Trophoblast cell (in vitro differentiated cells and primary cell): ENCODE results near the gene KLHL41.

Source experiments
- DNase-seq, 2 donors: peaks; one replicate each; pipeline ENCODE4 v3.0.0-alpha.2; 2016
- H2AFZ ChIP-seq: 2 replicates; pipeline ENCODE4 v1.6.1; 2013; ENCODE audit warnings: low read length, moderate library complexity, mild to moderate bottlenecking; ENCODE audit not compliant: insufficient read depth, poor library complexity
- H2AK5ac ChIP-seq: 2 replicates; pipeline ENCODE4 v1.6.1; 2013; ENCODE audit warnings: mild to moderate bottlenecking, low read length
- H2BK120ac ChIP-seq: 2 replicates; pipeline ENCODE4 v1.6.1; 2013; ENCODE audit warnings: low read length, mild to moderate bottlenecking, moderate library complexity; ENCODE audit not compliant: insufficient read depth, poor library complexity
- H2BK12ac ChIP-seq: 2 replicates; pipeline ENCODE4 v1.6.1; 2013; ENCODE audit warnings: mild to moderate bottlenecking, low read length, moderate library complexity
- H2BK5ac ChIP-seq: 2 replicates; pipeline ENCODE4 v1.6.1; 2013; ENCODE audit warnings: low read length, low read depth, moderate library complexity, mild to moderate bottlenecking; ENCODE audit not compliant: poor library complexity
- H3K14ac ChIP-seq: 2 replicates; pipeline ENCODE4 v1.6.1; 2013; ENCODE audit warnings: mild to moderate bottlenecking, low read length
- H3K18ac ChIP-seq: 2 replicates; pipeline ENCODE4 v1.6.1; 2013; ENCODE audit warnings: mild to moderate bottlenecking, low read length
- H3K23ac ChIP-seq: 2 replicates; pipeline ENCODE4 v1.6.1; 2013; ENCODE audit warnings: low read length
- H3K27ac ChIP-seq: 2 replicates; pipeline ENCODE4 v1.5.1; 2013; ENCODE audit warnings: low read depth, mild to moderate bottlenecking, inconsistent platforms, low read length, moderate library complexity
- H3K27me3 ChIP-seq: 2 replicates; pipeline ENCODE4 v1.6.1; 2013; ENCODE audit warnings: inconsistent platforms, mild to moderate bottlenecking, low read length, moderate library complexity; ENCODE audit not compliant: insufficient read depth
- H3K36me3 ChIP-seq, 2 experiments: 1 replicate in 1 of 2; 2 replicates in 1 of 2; pipeline ENCODE4 v1.6.1; 2013; ENCODE audit warnings: low read length in 2 of 2, mild to moderate bottlenecking in 2 of 2, moderate library complexity in 1 of 2; ENCODE audit not compliant: insufficient read depth in 2 of 2, control insufficient read depth in 1 of 2
- H3K4ac ChIP-seq: 2 replicates; pipeline ENCODE4 v1.6.1; 2013; ENCODE audit warnings: low read depth, mild to moderate bottlenecking, low read length, moderate library complexity
- H3K4me1 ChIP-seq, 2 experiments: 1 replicate in 1 of 2; 2 replicates in 1 of 2; pipeline ENCODE4 v1.6.1; 2013; ENCODE audit warnings: low read length in 2 of 2, mild to moderate bottlenecking in 2 of 2, moderate library complexity in 1 of 2; ENCODE audit not compliant: insufficient read depth in 2 of 2, control insufficient read depth in 1 of 2
- H3K4me2 ChIP-seq: 2 replicates; pipeline ENCODE4 v1.6.1; 2013; ENCODE audit warnings: inconsistent platforms, mild to moderate bottlenecking, low read length, moderate library complexity
- H3K4me3 ChIP-seq: 2 replicates; pipeline ENCODE4 v1.5.1; 2013; ENCODE audit warnings: mild to moderate bottlenecking, low read depth, low read length, inconsistent platforms
- H3K79me1 ChIP-seq: one replicate; pipeline ENCODE4 v1.6.1; 2013; ENCODE audit warnings: low read length
- H3K79me2 ChIP-seq: 2 replicates; pipeline ENCODE4 v1.6.1; 2013; ENCODE audit warnings: low read length, mild to moderate bottlenecking; ENCODE audit not compliant: control insufficient read depth, insufficient read depth, poor library complexity
- H3K9ac ChIP-seq: 2 replicates; pipeline ENCODE4 v1.6.1; 2013; ENCODE audit warnings: mild to moderate bottlenecking, low read length
- H3K9me3 ChIP-seq: 2 replicates; pipeline ENCODE4 v1.6.1; 2013; ENCODE audit warnings: low read depth, mild to moderate bottlenecking, control low read depth, inconsistent platforms, low read length; ENCODE audit not compliant: insufficient read depth
- H4K12ac ChIP-seq: 2 replicates; pipeline ENCODE4 v1.6.1; 2013; ENCODE audit warnings: low read depth, mild to moderate bottlenecking, low read length, moderate library complexity
- H4K8ac ChIP-seq: 2 replicates; pipeline ENCODE4 v1.6.1; 2013; ENCODE audit warnings: low read depth, mild to moderate bottlenecking, low read length, moderate library complexity
- H4K91ac ChIP-seq: one replicate; pipeline ENCODE4 v1.6.1; 2013; ENCODE audit warnings: low read depth, mild to moderate bottlenecking, low read length, moderate library complexity
- WGBS: extraction: QIAGEN DNeasy Blood & Tissue Kit; methylation state at CpG from one replicate; pipeline ENCODE4 v1.1.7; 2013; ENCODE audit warnings: missing lambda C conversion rate; ENCODE audit not compliant: insufficient read length, insufficient coverage; ENCODE audit errors: extremely low coverage; 5-methylcytosine and 5-hydroxymethylcytosine counted together

Gene KLHL41

GRCh38 chr2:169476459-169476858 lies 33.0 kb upstream of the KLHL41 start:
- Histone ChIP-seq H3K9ac (no peak overlapping the region), H2BK120ac (no peak overlapping the region), H3K27ac (no peak overlapping the region), H4K91ac (no peak overlapping the region), H3K27me3 (peaks cover 4% of the 10 kb centered on the region), H3K14ac (no peak overlapping the region), H2AFZ (no peak overlapping the region), H3K36me3 (no peaks in the 10 kb centered on the region), H3K79me1 (no peaks in the 10 kb centered on the region), H3K4me3 (no peak overlapping the region), H3K23ac (no peak overlapping the region), H3K18ac (no peak overlapping the region), H2AK5ac (no peak overlapping the region), H3K4me1 (peaks cover 3 to 4% of the 10 kb centered on the region in 2 experiments), H3K4me2 (no peak overlapping the region), H2BK5ac (no peak overlapping the region), H2BK12ac (no peak overlapping the region), H4K12ac (no peak overlapping the region), H3K79me2 (no peaks in the 10 kb centered on the region), H3K9me3 (peaks cover 4% of the 10 kb centered on the region), H4K8ac (no peak overlapping the region), H3K4ac (no peak overlapping the region)
- DNase-seq = no peak
- WGBS = no CpG with 5 or more reads among the region's 3 CpGs

DNA sequence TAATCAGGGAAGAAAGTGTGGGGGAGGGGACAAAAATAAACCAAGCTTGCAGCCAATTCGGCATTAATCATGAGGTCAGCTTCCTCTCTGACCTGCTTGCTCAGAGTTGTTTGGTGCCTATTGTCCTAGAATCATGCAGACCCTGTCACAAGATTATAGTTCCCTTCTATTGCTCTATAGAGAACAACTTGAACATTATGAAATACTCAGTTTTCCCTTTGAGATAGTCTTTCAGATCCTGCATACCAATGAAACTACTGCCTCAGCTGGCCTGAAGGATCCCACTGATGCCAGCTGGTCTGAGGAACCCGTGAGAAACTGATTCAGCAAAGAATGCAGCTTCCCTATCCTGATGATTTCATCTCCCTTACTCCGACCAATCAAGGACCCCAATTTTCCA lies 31.2 kb upstream of the KLHL41 start:
- Histone ChIP-seq H3K27ac (no peak overlapping the region), H4K91ac (no peak overlapping the region), H4K12ac (no peak overlapping the region), H3K23ac (no peak overlapping the region), H3K4me3 (no peak overlapping the region), H2BK12ac (no peak overlapping the region), H3K4ac (no peak overlapping the region), H3K14ac (no peak overlapping the region), H2AFZ (no peak overlapping the region), H3K9me3 (peaks cover 4% of the 10 kb centered on the region), H2BK5ac (no peak overlapping the region), H3K36me3 (no peaks in the 10 kb centered on the region), H3K9ac (no peak overlapping the region), H3K4me1 (peaks cover 3 to 4% of the 10 kb centered on the region in 2 experiments), H3K27me3 (peaks cover 4% of the 10 kb centered on the region), H3K79me2 (no peaks in the 10 kb centered on the region), H3K18ac (no peak overlapping the region), H3K4me2 (no peak overlapping the region), H4K8ac (peak overlapping the region; percentile 52), H3K79me1 (no peaks in the 10 kb centered on the region), H2AK5ac (no peak overlapping the region), H2BK120ac (no peak overlapping the region)
- WGBS = no CpG with 5 or more reads among the region's 3 CpGs
- peak in 1 of 2 donors; percentile 30 for DNase-seq

DNA sequence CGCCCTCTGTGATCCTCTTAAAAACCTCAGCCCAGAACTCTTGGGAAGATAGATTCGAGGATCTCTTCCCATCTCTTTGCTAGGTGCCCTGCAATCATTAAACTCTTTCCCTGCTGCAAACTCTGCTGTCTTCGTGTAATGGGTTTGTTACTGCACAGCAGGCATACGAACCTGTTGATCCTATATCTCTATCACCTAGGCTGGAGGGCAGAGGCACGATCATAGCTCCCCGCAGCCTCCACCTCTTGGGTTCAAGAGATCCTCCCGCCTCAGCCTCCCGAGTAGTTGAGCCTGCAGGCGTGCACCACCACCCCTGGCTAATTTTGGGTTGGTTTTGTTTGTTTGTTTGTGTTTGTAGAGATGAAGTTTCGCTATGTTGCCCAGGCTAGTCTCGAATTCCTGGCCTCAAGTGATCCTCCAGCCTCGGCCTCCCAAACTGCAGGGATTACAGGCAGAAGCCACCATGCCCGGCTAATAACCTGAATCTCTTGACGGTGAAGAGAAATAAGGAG lies 30.7 kb upstream of the KLHL41 start:
- no peak overlapping the region for H2AK5ac ChIP-seq
- peak overlapping the region; percentile 93 for H2AFZ ChIP-seq
- no peak overlapping the region for H3K4ac ChIP-seq
- peak overlapping the region; percentile 74 for H3K4me3 ChIP-seq
- H3K27me3 ChIP-seq = peaks cover 4% of the 10 kb centered on the region
- H3K23ac ChIP-seq = no peak overlapping the region
- H3K9me3 ChIP-seq = peaks cover 4% of the 10 kb centered on the region
- no peak overlapping the region for H3K18ac ChIP-seq
- H3K79me2 ChIP-seq = no peaks in the 10 kb centered on the region
- no peaks in the 10 kb centered on the region for H3K36me3 ChIP-seq
- H4K12ac ChIP-seq = peak overlapping the region; percentile 39
- no peak overlapping the region for H3K14ac ChIP-seq
- no peak overlapping the region for H2BK120ac ChIP-seq
- H2BK12ac ChIP-seq = no peak overlapping the region
- peaks cover 3 to 4% of the 10 kb centered on the region in 2 experiments for H3K4me1 ChIP-seq
- WGBS = no CpG with 5 or more reads among the region's 14 CpGs
- no peak overlapping the region for H3K9ac ChIP-seq
- peak overlapping the region; percentile 85 for H4K8ac ChIP-seq
- DNase-seq = no peak
- peak overlapping the region; percentile 80 for H3K4me2 ChIP-seq
- H4K91ac ChIP-seq = no peak overlapping the region
- no peak overlapping the region for H3K27ac ChIP-seq
- H3K79me1 ChIP-seq = no peaks in the 10 kb centered on the region
- H2BK5ac ChIP-seq = no peak overlapping the region

- no peak within 1 kb of the TSS for H2AK5ac ChIP-seq
- peak within 1 kb of the TSS; percentile 58 for H4K12ac ChIP-seq
- H3K4ac ChIP-seq = no peak within 1 kb of the TSS
- peak within 1 kb of the TSS; percentile 71 for H3K14ac ChIP-seq
- H4K91ac ChIP-seq = no peak within 1 kb of the TSS
- H3K79me2 ChIP-seq = no peaks in the 10 kb centered on the region
- H3K36me3 ChIP-seq = no peaks in the 10 kb centered on the region
- peak within 1 kb of the TSS; percentile 22 for H3K18ac ChIP-seq
- H3K79me1 ChIP-seq = no peaks in the 10 kb centered on the region
- DNase-seq = peak; percentile 49 to 74
- no peak within 1 kb of the TSS for H3K23ac ChIP-seq
- H4K8ac ChIP-seq = peak within 1 kb of the TSS; percentile 85
- H3K9me3 ChIP-seq = peaks cover 4% of the 10 kb centered on the region
- no CpG with 5 or more reads among the region's 71 CpGs for WGBS
- peak within 1 kb of the TSS; percentile 74 for H3K4me3 ChIP-seq
- H2BK5ac ChIP-seq = no peak within 1 kb of the TSS
- H2BK12ac ChIP-seq = no peak within 1 kb of the TSS
- peak within 1 kb of the TSS; percentile 80 for H3K4me2 ChIP-seq
- peak within 1 kb of the TSS; percentile 93 for H2AFZ ChIP-seq
- peaks cover 3 to 4% of the 10 kb centered on the region in 2 experiments for H3K4me1 ChIP-seq
- peak within 1 kb of the TSS; percentile 67 for H3K9ac ChIP-seq
- no peak within 1 kb of the TSS for H2BK120ac ChIP-seq
- no peak within 1 kb of the TSS for H3K27ac ChIP-seq
- peaks cover 4% of the 10 kb centered on the region for H3K27me3 ChIP-seq
Observed at GRCh38 chr2:169479257-169480078, 30.0 kb upstream of the KLHL41 start, which contains the start of gene BBS5. Gene BBS5, plus strand, starts transcription at chr2:169479494. Its CDS starts 60 bp downstream, at chr2:169479554.
